Kidney glomerular epithelial cell (primary cell): ENCODE measurements around the gene ZIC2.

ENCODE experiments used
- DNase-seq: peaks from one replicate; lab custom pipeline; 2025; lab: John Stamatoyannopoulos, UW

Gene ZIC2

DNA sequence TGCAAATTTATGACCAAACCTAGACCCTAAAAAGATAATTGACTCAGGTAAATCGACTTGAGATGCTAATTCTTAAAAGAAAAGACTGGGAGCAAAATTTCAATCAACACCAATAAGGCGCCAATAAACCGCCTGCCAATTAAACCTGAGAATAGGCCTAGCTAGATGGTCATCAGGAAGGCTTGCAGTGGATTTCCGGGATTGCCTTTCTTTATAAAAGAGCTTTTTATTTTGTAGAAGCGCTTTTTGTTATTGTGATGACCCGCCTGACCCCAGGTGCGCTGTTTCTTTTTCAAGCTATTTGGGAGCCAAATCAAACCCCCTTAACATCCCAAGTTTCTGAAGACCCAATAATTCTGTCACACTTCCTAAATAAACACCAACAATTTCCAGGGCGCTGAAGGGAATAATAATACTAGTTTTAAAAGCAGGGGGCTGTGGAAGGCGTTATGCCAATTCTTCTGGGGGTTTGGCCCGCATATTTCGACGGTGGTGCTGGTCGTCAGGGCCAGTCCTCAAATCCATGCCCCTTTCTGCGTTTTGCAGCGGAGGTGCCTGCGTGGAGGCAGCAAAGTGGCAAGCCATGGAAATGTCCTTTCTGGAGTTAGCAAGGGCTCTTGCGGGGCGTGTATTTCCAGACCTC, 7.2 kb upstream of the ZIC2 start:
- DNase-seq = no peak

- no peak for DNase-seq
Measured at GRCh38 chr13:99974939-99975561, 6.5 kb upstream of the ZIC2 start.

GRCh38 chr13:99975626-99976025, 6.0 kb upstream of the ZIC2 start:
- DNase-seq = no peak

- DNase-seq = no peak
Measured at GRCh38 chr13:99976575-99976974, 5.0 kb upstream of the ZIC2 start.

- no peak for DNase-seq
Measured at GRCh38 chr13:99977334-99977911, 4.2 kb upstream of the ZIC2 start.

DNA sequence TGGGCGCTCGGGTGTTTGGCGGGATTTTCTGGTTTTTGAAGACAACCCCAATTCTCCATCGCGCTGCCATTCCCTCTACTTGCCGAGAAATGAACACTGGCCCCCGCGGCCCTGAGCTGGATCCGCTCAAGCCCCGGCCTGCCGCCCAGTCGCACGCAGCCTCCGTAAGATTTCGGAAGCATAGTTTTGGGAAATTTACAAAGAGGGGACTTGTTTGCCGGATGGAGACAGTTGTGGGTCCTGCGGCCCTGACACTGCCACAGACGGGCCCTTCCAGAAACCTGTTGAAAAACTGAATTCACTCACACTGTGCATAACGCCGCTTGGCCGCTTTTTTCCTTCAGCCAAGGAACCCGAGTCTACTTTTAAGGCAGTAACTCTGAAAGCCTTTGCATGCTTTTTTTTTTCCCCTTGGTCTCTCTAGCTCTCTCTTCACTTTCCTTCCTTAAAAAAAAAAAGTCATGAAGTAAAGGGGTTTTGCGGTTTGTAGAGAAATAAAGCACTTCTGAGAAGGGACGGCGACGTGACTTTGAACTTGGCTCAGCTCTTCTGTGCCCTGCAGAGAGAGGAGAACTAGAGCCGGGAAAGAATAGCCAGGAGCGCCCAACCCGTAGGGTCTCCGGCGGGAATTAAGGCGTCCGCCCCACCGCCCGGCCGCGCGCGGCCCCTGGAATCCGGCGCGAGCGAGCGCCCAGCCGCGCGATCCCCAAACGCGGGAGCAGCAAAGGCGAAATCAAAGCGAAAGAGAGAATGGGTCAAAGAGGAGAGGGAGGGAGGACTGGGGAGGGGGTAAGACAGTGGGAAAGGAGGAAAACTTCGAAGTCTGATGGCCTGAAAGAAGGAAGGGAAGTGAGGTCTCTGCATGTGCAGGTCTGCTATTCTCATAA, 3.4 kb upstream of the ZIC2 start:
- no peak for DNase-seq

- DNase-seq = no peak
Measured at GRCh38 chr13:99978799-99979452, 2.7 kb upstream of the ZIC2 start.

GRCh38 chr13:99979453-99980200, 2.0 kb upstream of the ZIC2 start:
- no peak for DNase-seq

DNA sequence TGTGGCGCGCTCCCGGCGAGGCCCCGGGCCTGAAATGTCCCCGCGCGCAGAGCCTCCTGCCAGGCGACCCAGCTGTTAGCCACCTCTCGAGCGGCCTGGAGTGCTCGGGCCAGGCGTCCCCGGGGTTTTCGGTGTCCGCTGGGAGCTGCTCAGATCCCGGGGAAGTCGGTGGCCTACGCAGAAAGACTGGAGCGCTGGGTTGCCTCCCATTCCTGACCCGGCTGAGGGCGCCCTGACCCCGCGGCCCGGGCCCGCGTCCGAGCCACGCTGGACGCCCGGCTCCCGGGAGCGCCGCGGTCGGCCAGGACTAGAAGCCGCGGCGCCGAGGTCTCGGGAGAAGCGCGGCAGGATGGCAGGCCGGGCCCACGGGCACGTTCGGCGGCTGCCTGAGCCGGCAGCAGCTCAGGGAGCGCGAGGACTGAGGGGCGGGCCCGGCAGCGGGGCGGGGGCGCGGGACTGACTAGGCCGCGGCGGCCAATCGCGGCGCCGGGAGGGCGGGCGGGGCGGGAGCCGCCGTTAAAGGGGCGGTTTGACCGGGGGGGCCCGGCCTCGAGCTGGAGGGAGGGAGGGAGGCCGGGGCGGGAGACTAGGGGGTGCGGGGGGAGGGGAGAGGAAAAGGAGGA, 1.3 kb upstream of the ZIC2 start:
- DNase-seq = no peak

DNA sequence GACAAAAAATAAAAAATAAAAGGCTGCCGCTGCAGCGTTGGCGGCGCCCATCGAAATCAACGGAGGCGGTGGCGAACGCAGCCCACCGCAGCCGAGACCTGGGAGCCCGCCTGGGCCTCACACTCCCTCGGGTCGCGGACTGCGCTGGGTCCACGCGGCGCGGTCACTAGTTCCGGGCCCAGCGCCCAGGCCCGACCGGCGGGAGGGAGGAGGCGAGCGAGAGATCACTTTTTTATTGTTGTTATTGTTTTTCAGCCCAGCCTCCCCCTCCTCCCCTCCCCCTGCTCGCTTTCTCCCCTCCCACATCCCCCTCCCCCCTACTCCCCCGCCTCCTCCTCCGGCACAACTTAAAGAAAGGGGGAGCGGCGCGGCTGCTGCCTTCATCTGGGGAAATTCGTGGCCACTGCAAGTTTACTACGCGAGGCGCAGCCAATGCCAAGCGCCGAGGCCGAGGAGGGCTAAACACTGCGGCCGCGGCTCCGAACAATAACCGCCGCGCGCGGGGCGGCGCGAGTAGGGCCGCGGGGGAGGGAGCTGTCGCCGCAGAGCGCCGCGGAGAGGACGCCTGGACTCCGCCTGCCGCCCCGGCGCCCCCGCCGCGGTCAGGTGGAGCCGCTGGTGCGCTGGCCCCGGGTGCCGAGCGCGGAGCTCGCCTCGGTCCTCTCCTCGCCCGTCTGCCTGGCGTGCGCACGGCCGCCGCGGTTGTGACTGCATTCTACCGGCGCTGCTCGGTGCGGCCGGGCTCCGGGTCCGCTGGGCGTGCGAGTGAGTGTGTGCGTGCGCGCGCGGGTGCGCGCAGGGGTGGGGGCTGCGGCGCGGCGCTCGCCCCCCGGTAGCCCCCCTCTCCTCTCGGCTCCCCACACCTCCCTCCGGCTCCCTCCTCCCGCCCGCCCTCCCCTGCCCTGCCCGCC, 505 bp upstream of the ZIC2 start:
- DNase-seq = no peak

DNA sequence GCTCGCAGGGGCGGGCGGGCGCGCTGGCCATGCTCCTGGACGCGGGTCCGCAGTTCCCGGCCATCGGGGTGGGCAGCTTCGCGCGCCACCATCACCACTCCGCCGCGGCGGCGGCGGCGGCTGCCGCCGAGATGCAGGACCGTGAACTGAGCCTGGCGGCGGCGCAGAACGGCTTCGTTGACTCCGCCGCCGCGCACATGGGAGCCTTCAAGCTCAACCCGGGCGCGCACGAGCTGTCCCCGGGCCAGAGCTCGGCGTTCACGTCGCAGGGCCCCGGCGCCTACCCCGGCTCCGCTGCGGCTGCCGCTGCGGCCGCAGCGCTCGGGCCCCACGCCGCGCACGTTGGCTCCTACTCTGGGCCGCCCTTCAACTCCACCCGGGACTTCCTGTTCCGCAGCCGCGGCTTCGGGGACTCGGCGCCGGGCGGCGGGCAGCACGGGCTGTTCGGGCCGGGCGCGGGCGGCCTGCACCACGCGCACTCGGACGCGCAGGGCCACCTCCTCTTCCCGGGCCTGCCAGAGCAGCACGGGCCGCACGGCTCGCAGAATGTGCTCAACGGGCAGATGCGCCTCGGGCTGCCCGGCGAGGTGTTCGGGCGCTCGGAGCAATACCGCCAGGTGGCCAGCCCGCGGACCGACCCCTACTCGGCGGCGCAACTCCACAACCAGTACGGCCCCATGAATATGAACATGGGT, 599 bp downstream of the ZIC2 start:
- DNase-seq = no peak

DNA sequence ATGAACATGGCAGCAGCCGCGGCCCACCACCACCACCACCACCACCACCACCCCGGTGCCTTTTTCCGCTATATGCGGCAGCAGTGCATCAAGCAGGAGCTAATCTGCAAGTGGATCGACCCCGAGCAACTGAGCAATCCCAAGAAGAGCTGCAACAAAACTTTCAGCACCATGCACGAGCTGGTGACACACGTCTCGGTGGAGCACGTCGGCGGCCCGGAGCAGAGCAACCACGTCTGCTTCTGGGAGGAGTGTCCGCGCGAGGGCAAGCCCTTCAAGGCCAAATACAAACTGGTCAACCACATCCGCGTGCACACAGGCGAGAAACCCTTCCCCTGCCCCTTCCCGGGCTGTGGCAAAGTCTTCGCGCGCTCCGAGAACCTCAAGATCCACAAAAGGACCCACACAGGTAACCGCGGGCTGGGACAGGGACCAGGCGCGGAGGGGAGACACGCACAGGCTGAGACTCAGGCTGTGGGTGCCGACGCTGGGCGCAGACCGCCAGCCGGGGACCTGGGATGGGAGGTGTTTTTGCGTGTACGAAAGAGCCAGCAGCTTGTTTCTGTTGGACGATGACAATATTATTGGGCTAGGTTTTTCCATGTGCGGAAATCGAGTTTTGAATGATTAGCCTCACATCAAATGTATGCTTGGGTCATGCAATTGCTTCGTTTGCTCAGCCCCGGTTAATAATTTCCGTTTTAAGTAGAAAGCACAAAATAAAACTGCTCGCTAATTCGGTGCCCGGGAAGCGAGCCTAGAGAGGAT, 1.3 kb downstream of the ZIC2 start:
- no peak for DNase-seq

DNA sequence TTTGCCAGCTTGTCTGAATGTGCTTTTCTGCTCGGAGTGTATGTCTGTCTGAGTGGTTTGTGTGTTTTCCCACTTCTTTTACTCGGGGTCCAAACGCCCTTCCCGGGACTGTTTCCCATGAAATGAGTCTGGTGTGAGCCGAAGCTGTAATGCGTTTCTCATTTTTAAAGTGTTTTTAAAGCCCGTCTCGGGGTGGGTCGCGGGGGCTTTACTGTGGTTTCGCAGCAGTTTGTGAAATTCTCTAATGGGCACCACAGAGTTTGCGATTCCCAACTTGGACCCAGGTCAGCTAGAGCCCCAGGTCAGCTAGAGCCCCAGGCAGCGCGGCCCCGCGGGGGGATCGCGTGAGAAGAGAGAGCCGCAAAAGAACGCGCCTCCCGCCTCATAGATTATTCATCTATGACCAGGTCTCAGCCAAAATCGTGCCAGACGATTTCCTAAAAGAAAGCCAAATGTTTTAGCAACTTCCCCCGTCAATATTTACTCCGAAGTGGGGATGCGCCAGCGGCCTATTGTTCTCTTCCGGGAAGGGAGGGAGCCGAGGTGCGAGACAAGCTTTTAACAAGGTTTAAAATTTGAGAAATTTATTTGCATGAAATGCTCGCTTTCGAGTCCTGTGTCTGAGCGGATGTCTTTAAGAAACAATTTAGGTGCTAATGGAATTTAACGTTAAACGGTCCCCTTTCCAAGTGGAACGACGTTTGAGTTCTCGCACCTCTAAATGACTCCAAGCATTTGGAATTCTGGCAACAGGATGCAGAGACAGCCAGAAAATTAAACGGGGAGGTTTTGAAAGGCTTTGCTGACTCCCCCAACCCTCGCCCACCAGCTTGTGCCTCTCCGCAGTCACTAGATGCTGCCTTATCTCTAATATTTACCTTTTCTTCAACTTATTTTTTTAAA, 2.2 kb downstream of the ZIC2 start:
- no peak for DNase-seq

DNA sequence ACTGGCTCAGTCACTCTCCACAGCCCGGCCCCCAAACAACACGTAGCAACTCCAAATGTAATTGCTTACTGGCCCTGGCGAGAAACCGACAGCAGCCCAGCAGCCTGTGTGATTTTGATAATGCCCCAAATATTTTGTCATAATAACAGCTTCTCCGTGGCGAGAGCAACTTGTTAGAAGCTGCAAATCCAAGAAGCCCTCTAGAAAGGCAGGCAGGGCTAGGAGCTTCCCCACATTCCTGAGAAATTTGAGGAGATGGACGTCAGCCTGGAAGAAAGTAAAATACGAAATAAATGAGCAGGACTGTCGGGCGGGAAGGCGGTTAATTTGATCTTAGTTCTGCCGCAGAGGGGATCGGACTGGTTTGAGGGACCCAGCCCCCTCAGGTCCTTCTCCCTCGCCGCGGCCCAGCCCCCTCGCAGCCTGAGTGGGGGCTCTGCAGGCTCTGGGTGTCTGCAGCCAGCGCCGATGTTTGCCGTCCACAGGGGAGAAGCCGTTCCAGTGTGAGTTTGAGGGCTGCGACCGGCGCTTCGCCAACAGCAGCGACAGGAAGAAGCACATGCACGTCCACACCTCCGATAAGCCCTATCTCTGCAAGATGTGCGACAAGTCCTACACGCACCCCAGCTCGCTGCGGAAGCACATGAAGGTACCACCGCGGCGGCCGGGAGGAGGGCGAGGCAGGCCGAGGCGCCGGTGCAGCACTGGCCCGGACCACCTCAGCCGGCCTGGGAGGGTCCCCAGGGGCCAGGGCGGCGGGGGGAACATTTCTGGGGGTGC, 3.1 kb downstream of the ZIC2 start:
- no peak for DNase-seq

DNA sequence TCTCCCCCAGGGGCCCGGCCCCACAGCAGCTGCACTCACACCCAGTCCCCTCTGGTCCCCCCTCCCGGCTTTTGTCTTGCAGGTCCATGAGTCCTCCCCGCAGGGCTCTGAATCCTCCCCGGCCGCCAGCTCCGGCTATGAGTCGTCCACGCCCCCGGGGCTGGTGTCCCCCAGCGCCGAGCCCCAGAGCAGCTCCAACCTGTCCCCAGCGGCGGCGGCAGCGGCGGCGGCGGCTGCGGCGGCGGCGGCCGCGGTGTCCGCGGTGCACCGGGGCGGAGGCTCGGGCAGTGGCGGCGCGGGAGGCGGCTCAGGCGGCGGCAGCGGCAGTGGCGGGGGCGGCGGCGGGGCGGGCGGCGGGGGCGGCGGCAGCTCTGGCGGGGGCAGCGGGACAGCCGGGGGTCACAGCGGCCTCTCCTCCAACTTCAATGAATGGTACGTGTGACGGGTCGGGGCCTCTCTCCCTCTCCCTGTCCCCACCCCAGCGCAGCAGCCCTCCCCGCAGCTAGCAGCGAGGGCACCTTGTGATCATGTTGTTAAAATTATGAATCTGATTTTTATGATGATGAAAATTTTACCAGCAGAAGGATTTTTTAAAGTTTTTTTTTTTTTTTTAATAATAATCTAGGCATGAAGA, 3.8 kb downstream of the ZIC2 start:
- no peak for DNase-seq

DNA sequence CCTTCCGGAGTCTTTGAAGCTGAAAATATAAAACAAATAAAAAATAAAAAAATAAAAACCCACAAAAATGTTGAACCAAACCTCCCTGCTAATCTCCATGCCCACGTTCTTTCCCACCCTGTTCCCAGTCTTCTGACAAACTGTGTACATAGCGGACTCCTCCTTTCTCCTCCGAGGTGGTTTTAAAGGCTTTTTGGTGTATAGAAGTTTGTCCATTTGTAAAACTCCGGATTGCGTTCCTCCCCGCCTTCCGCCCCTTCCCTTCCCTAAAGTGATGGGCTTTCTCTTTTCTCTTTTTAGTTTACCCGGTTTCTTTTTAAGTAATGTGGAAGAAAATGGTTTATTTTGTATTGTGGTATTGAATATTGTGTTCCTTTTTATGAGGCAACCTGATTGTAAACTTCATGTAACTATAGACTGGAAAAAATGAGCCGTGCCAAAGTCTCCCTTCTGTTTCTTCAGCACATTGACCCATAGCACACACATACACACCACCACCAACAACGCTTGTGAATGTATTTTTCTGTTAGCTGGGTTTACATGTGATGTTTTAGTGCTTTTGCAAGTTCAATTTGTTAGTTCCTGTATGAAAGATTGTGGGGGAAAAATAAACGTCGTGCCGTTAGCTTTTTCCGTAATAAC, 4.4 kb downstream of the ZIC2 start:
- no peak for DNase-seq
